ENCODE data around the gene RGS5.
"Not testable (repeated sequence)": the region's sequence is repeated elsewhere in the genome, so short reads cannot be mapped to it uniquely, and the experiment has no call there.

RGS5 gene

DNA sequence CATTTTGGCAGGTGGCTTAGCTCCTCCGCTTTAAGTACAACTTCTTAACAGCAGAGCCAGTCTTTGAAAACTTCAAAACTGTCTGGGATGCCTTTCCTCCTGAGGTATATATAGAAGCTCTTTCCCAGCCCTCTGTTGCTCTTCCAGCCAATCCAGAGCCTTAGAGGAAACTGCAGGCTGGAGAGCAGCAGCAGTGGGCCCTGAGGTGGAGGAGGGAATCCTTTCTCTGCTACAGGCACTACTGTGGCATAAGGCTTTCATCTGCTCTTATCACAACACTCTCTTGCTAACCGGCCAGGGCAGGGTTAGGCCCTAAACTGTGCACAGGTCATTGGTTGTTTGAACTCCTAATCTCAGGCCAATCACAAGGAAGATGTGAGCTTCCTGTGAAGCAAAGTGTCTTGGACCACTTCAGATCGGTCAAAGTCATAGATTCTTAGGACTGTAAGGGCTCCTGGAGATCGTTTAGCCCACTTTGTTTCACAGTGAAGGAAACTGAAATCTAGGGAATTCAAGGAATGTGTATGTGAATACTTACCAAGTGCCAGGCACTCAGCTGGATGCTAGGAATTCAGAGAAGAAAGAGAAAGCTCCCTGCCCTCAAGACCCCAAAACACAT lies at the start of gene RGS5:
RGS5 (minus strand) TSS at position 84 of the 619 bp plus-strand sequence; CDS start at position 3, 81 bp downstream.
- DNase-seq (ENCODE audit: low read depth): peak; percentile 11

DNA sequence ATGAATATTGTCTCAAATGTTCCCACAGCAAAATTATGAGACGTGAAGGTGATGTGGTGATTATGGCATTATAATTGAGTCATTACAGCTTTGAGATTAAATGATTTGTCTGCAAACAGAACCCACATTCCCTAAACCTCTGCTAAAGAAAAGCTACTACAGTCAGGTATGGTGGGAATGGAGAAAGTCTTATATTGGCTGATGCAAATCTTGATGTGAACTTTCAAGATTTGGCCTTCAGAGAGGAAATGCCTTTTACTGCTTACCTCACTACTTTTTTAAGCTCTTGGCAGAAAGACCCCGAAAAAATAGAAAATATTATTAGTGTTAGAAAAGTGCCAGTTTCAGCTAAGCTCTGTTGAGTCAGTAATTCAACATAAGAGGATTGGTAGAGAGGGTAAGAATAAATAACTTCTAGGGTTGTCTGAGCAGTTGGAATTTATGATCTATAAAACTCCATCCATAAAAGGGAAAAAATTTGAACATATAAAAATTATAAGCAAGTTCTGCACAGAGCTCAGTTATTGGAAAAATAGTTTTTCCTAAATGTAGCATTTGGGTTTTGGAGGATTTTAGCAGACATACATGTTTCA lies 47.8 kb upstream of the RGS5 start:
- DNase-seq (ENCODE audit: low read depth): no peak

GRCh38 chr1:163248064-163248463 lies 45.3 kb upstream of the RGS5 start:
- no peak for DNase-seq (ENCODE audit: low read depth)

DNA sequence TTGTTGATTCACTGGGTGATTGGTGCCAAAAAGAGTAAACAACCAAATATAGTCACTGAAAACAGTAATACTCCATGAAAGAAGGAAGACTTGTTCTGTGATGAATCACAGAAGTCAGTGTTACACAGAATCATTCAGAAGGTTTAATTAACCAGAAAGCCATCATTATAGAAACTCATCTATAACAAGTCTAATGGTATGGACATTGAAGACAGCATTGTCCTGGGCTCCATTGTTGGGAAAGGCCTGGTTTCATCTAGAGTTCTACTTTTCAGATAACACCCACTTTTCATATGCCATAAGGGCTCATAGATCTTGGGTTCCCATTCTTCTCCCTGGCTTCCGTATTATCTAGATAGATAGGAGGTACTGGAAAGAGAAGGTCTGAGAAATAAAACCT lies 41.9 kb upstream of the RGS5 start:
- not testable (repeated sequence) for DNase-seq (ENCODE audit: low read depth)

- DNase-seq (ENCODE audit: low read depth): no peak
These were observed 39.0 kb upstream of the RGS5 start for GRCh38 chr1:163241746-163242145.

DNA sequence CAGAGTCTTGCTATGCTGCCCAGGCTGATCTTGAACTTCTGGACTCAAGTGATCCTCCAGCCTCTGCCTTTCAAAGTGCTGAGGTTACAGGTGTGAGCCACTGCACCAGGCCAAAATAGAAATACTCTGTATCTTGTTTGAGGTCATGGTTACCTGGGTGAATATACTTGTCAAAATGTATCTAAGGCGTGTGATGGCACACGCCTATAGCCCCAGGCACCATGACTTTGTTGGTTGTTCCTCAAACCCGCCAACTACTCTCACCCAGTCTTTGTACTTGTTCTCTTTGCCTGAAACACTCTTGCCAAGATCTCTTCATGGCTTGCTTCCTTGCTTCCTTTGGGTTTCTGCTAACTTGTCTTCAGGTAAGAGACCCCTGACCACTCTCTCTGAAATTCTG lies 38.0 kb upstream of the RGS5 start:
- DNase-seq (ENCODE audit: low read depth): no peak

- not testable (repeated sequence) for DNase-seq (ENCODE audit: low read depth)
These were observed 30.9 kb upstream of the RGS5 start for GRCh38 chr1:163233643-163234042.

DNA sequence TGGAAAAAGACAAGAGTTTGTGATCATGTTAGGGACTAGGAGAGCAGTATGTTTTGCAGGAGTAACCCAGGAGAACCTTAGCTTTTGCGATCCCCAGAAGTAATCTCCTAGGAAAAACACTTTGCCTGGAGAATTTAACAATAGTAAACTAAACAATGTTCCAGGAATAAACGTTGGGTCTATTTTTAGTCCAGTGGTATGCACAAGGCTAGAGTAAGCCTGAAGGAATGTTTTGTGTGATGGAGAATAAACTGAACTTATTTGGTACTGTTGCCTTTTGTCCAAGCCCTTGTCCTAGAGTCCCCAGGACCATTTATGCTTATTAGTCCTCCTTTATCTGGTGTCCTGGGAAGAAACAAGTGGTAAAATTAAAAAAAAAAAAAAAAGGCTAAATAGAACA lies 28.7 kb upstream of the RGS5 start:
- peak; percentile 26 for DNase-seq (ENCODE audit: low read depth)

DNA sequence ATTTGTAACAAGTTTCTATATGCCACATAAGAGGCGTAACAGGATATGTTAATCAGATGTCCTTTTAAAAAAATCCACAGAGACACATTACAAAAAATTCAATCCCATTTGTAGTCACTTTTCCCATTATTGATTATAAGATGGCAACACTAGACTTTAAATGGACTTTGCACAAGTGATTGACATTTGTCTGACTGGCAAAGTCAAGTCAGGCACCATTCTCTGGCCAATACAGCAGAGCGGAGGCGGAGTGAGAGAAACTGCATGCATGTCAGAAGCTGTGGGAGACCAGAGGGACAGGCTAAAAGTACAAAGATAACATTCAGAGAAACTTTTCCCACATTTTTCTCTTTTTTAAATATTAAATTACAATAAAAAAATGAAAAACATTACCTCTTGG lies 28.1 kb upstream of the RGS5 start:
- no peak for DNase-seq (ENCODE audit: low read depth)

GRCh38 chr1:163228271-163228670 lies 25.6 kb upstream of the RGS5 start:
- DNase-seq (ENCODE audit: low read depth): not testable (repeated sequence)

DNA sequence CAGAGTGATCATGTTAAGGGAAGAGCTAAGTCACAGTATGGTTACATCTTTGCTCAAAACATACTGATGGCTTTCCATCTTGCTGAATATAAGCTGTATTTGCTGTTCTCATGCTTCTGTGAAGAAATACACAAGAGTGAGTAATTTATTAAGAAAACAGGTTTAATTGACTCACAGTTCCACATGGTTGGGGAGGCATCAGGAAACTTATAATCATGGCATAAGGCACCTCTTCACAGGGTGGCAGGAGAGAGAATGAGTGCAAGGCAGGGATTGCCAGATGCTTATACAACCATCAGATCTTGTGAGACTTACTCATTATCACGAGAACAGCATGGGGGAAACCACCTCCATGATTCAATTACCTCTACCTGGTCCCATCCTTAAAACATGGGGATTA lies 24.4 kb upstream of the RGS5 start:
- DNase-seq (ENCODE audit: low read depth): no peak

- no peak for DNase-seq (ENCODE audit: low read depth)
These were observed 10.9 kb upstream of the RGS5 start for GRCh38 chr1:163213626-163214025.

DNA sequence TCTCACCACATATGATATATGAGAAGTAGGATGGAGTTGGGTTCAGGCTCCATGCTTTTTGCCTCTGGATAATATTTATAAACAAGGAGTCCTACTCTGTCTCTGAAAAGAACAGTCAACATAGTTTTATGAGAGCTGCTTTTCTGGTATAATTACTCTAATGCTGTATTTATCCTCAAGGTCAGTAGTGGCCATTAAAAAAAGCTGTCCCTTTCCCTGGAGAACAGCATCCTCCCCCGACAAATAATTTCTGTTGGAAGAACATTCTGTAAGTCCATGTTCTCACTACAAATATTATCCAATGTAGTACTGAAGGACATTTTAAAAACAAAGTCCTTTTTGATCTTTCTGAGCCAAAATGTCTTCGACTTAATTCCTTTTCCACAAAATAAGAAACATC lies 9.0 kb upstream of the RGS5 start:
- no peak for DNase-seq (ENCODE audit: low read depth)

DNA sequence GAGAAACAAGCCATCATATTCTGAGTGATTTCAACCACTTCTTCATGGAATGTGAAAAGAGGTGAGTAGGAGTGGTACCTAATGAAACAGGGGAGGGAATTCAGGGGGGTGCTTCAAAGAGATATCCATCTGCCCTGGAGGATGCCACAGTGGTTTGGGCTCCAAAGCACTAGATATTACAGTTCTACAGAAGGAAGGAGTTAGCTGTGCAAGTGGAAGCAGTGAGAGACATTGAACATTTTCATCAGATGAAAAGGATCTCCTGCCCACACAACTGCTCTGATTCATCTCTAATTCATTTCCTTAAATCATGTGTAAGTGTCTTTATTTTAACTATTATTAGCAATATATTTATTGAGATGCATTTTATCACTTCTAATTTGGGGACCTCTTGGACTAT lies 2.8 kb upstream of the RGS5 start:
- DNase-seq (ENCODE audit: low read depth): peak; percentile 38

- peak; percentile 13 for DNase-seq (ENCODE audit: low read depth)
These were observed 845 bp upstream of the RGS5 start for GRCh38 chr1:163203561-163203960.

DNA sequence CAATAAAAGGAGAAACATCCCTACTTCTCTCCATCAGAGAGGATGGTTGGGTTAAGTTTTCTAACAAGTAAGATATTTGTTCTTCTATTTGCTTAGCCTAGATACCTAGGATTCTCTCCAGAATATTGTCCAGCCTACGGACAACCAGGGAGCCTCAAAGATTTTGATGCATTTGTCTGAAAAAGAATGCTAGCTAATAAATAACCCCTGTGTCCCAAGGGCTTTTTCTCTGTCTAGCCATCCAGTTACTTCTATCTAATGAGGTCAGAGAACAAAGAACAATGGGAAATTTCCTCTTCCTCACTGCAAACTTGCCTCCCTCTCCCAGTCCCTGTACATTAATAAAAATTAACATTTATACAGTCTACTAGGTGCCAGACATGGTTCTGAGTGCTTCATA lies 810 bp downstream of the RGS5 start:
- no peak for DNase-seq (ENCODE audit: low read depth)

DNA sequence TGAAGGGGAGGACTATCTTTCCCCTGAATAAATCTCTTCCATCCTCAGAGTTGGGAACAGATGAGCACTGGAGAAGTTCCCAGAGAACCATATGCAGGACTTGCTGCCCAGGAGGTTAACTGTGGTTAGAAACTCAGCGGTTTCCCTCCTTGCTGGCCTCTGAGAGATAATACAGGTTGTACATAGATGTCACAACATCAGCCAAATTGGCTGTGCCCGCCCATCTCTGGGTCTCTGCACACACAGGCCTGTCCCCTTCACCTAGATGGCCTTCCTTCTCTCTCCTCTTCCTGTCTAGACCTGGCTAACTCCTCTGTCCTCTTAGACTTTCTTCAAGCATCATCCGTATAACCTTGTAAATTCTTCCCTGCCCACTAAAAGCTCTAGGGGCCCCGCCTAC lies 5.7 kb downstream of the RGS5 start:
- no peak for DNase-seq (ENCODE audit: low read depth)

GRCh38 chr1:163196449-163196787 lies 6.3 kb downstream of the RGS5 start:
- DNase-seq (ENCODE audit: low read depth): no peak

DNA sequence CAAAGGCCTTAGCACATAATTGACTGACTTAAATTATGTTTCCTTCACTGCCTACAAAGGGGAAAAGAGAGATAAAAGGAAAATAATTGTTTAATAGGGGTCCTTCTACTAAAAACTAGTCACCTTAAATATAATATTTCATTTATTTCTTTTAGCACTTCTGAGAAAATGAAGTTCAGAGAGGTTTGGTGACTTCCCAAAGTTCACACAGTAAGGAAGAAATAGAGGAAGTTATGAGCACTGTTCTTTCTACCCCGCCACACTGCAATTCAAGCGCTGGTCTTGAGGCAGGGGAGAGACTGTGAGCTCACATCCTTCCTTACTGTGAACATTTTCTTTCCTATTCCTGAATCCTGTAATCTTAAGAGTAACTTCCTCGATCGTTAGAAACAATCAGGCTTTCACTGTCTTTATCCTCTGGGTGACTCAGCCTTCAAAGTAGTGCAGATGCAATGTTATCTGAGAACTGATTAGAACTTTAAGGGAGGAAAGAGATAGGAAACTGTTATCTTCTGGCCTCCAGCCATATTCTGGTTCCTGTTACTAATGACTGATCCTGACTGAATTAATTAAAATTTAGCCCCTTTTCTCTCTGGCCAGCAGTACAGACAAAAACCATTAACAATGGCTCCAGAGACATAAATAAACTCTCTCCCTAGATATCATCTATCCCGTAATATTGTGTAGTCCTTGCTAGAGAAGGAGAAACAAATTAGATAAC lies 6.8 kb downstream of the RGS5 start:
- DNase-seq (ENCODE audit: low read depth): no peak

GRCh38 chr1:163191301-163191700 lies 11.4 kb downstream of the RGS5 start:
- DNase-seq (ENCODE audit: low read depth): no peak

GRCh38 chr1:163188947-163189346 lies 13.8 kb downstream of the RGS5 start:
- DNase-seq (ENCODE audit: low read depth): no peak

GRCh38 chr1:163187849-163188248 lies 14.9 kb downstream of the RGS5 start:
- DNase-seq (ENCODE audit: low read depth): no peak

- no peak for DNase-seq (ENCODE audit: low read depth)
These were observed 15.9 kb downstream of the RGS5 start for GRCh38 chr1:163186862-163187261.
